ENCODE data around the gene CACTIN.

CACTIN gene

DNA sequence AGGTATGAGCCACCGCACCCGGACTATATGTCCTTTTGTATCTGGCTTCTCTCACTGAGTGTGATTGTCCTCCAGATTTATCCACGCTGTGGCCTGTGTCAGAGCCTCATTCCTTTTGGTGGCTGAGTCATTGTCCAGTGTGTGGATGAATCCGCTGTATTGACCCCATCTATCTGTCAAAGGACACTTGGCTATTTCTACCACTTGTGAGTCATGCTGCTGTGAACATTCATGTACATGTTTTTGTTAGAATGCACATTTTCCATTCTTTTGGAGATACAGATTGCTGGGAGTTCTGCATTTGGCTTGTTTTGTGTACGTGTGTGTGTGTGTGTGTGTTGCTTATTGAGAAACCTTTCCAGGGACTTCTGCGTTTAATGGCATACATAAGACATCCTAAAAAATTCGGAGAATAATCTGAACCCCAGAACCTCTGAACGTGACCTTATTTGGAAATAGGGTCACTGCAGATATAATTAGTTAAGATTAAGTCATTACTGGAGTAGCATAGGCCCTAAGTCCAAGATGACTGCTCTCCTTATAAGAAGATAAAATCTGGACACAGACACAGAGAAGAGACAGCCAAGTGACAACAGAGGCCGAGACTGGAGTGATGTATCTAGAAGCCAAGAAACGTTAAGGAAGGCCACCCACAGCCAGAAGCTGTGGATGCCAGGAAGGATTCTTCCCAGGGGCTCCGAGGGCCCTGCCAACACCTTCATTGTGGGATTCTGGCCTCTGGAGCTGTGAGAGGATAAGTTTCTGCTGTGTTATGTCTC, 46.2 kb downstream of the CACTIN start:
- no peak overlapping the region for H3K27ac ChIP-seq (ENCODE audit: low read length)
- H3K36me3 ChIP-seq (replicated peaks; ENCODE audit: insufficient read depth, low read length), result no peaks in the 10 kb centered on the region
- H3F3A ChIP-seq (ENCODE audit: insufficient read depth, low read length), result 0 out of 2 replicates have a peak, but pooled peaks cover under 1% of the 10 kb centered on the region
- TF ChIP-seq, protein P1, sequence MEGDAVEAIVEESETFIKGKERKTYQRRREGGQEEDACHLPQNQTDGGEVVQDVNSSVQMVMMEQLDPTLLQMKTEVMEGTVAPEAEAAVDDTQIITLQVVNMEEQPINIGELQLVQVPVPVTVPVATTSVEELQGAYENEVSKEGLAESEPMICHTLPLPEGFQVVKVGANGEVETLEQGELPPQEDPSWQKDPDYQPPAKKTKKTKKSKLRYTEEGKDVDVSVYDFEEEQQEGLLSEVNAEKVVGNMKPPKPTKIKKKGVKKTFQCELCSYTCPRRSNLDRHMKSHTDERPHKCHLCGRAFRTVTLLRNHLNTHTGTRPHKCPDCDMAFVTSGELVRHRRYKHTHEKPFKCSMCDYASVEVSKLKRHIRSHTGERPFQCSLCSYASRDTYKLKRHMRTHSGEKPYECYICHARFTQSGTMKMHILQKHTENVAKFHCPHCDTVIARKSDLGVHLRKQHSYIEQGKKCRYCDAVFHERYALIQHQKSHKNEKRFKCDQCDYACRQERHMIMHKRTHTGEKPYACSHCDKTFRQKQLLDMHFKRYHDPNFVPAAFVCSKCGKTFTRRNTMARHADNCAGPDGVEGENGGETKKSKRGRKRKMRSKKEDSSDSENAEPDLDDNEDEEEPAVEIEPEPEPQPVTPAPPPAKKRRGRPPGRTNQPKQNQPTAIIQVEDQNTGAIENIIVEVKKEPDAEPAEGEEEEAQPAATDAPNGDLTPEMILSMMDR (IDR thresholded peaks at IDR 0.05; ENCODE audit: low read length), result no peak
- TF ChIP-seq EZH2phosphoT487 (IDR thresholded peaks at IDR 0.05; ENCODE audit: low read length) (no peak), EZH2 (optimal IDR thresholded peaks at IDR 0.05; ENCODE audit: low read depth, low read length) (no peak)
- no peaks in the 10 kb centered on the region for H3K9me3 ChIP-seq (replicated peaks; ENCODE audit: insufficient read depth, low read length)
- H3K27me3 ChIP-seq (replicated peaks; ENCODE audit: insufficient read depth, low read length), result peaks cover 18% of the 10 kb centered on the region; the same call in 1 of the 2 replicates
- no peak overlapping the region for H3K4me2 ChIP-seq (ENCODE audit: low read depth, low read length)
- no peak for DNase-seq
- H2AFZ ChIP-seq (ENCODE audit: low read length), result no peak overlapping the region
- no peak overlapping the region for H3K4me3 ChIP-seq (ENCODE audit: low read length)
- H3K79me2 ChIP-seq (ENCODE audit: low read length), result no peaks in the 10 kb centered on the region
- no peaks in the 10 kb centered on the region for H3K4me1 ChIP-seq (ENCODE audit: low read length)
- H4K20me1 ChIP-seq (ENCODE audit: insufficient read depth, low read length), result no peaks in the 10 kb centered on the region
- H3K9ac ChIP-seq (ENCODE audit: low read length), result no peak overlapping the region
- no peaks in the 10 kb centered on the region for H3K9me2 ChIP-seq (replicated peaks; ENCODE audit: insufficient read depth, low read length)

GRCh38 chr19:3578390-3578789, 48.2 kb downstream of the CACTIN start:
- H3K4me1 ChIP-seq (ENCODE audit: low read length), result no peaks in the 10 kb centered on the region
- H2AFZ ChIP-seq (ENCODE audit: low read length), result no peak overlapping the region
- TF ChIP-seq, protein P1 (IDR thresholded peaks at IDR 0.05; ENCODE audit: low read length), result no peak
- TF ChIP-seq EZH2 (optimal IDR thresholded peaks at IDR 0.05; ENCODE audit: low read depth, low read length), result no peak
- H3K27me3 ChIP-seq (replicated peaks; ENCODE audit: insufficient read depth, low read length), result peaks cover 4% of the 10 kb centered on the region; the same call in 1 of the 2 replicates
- H3K27ac ChIP-seq (ENCODE audit: low read length), result no peak overlapping the region
- H3F3A ChIP-seq (ENCODE audit: insufficient read depth, low read length), result 0 out of 2 replicates have a peak, but pooled peaks cover 9% of the 10 kb centered on the region
- no peak overlapping the region for H3K4me2 ChIP-seq (ENCODE audit: low read depth, low read length)
- peaks cover 1% of the 10 kb centered on the region for H3K79me2 ChIP-seq (ENCODE audit: low read length)
- no peaks in the 10 kb centered on the region for H4K20me1 ChIP-seq (ENCODE audit: insufficient read depth, low read length)
- no peak for DNase-seq
- H3K4me3 ChIP-seq (ENCODE audit: low read length), result no peak overlapping the region
- H3K9ac ChIP-seq (ENCODE audit: low read length), result no peak overlapping the region
- no peaks in the 10 kb centered on the region for H3K36me3 ChIP-seq (replicated peaks; ENCODE audit: insufficient read depth, low read length)
- H3K9me2 ChIP-seq (replicated peaks; ENCODE audit: insufficient read depth, low read length), result no peaks in the 10 kb centered on the region
- H3K9me3 ChIP-seq (replicated peaks; ENCODE audit: insufficient read depth, low read length), result no peaks in the 10 kb centered on the region

- H3K4me1 ChIP-seq (ENCODE audit: low read length), result no peaks in the 10 kb centered on the region
- no peak overlapping the region for H3K27ac ChIP-seq (ENCODE audit: low read length)
- DNase-seq, result no peak
- H3K79me2 ChIP-seq (ENCODE audit: low read length), result peaks cover 6% of the 10 kb centered on the region
- H3K36me3 ChIP-seq (replicated peaks; ENCODE audit: insufficient read depth, low read length), result no peaks in the 10 kb centered on the region
- H3K9ac ChIP-seq (ENCODE audit: low read length), result no peak overlapping the region
- H3K9me3 ChIP-seq (replicated peaks; ENCODE audit: insufficient read depth, low read length), result no peaks in the 10 kb centered on the region
- H3K27me3 ChIP-seq (replicated peaks; ENCODE audit: insufficient read depth, low read length), result no peaks in the 10 kb centered on the region; the same call in 1 of the 2 replicates
- 0 out of 2 replicates have a peak, but pooled peaks cover 9% of the 10 kb centered on the region for H3F3A ChIP-seq (ENCODE audit: insufficient read depth, low read length)
- no peaks in the 10 kb centered on the region for H4K20me1 ChIP-seq (ENCODE audit: insufficient read depth, low read length)
- no peak overlapping the region for H2AFZ ChIP-seq (ENCODE audit: low read length)
- H3K4me2 ChIP-seq (ENCODE audit: low read depth, low read length), result no peak overlapping the region
- TF ChIP-seq EZH2 (optimal IDR thresholded peaks at IDR 0.05; ENCODE audit: low read depth, low read length), result no peak
- TF ChIP-seq EZH2phosphoT487 (IDR thresholded peaks at IDR 0.05; ENCODE audit: low read length), result no peak
- TF ChIP-seq, protein P1 (IDR thresholded peaks at IDR 0.05; ENCODE audit: low read length), result no peak
- no peaks in the 10 kb centered on the region for H3K9me2 ChIP-seq (replicated peaks; ENCODE audit: insufficient read depth, low read length)
- no peak overlapping the region for H3K4me3 ChIP-seq (ENCODE audit: low read length)
These were observed 48.8 kb downstream of the CACTIN start for GRCh38 chr19:3577723-3578344.
